GM18873 (cell line): ENCODE data around the gene GIMD1.
"Not testable (repeated sequence)": the region's sequence is repeated elsewhere in the genome, so short reads cannot be mapped to it uniquely, and the experiment has no call there.

ENCODE experiments used
- ATAC-seq: cut with Tn5 transposase; IDR thresholded peaks from one replicate; pipeline ENCODE4 v1.9.1; 2021; ENCODE audit warnings: mild to moderate bottlenecking, moderate library complexity, moderate number of reproducible peaks; ENCODE audit not compliant: unreplicated experiment, low FRiP score

GIMD1 gene

GRCh38 chr4:106368678-106369077 is at the start of gene GIMD1:
Gene GIMD1 (minus strand): TSS chr4:106368778. CDS start chr4:106367435, 1,343 bp downstream.
- ATAC-seq, result no peak

- no peak for ATAC-seq
These were observed 45.8 kb upstream of the GIMD1 start for GRCh38 chr4:106414366-106414765.

GRCh38 chr4:106409901-106410889 is 41.6 kb upstream of the GIMD1 start:
- ATAC-seq, result no peak

DNA sequence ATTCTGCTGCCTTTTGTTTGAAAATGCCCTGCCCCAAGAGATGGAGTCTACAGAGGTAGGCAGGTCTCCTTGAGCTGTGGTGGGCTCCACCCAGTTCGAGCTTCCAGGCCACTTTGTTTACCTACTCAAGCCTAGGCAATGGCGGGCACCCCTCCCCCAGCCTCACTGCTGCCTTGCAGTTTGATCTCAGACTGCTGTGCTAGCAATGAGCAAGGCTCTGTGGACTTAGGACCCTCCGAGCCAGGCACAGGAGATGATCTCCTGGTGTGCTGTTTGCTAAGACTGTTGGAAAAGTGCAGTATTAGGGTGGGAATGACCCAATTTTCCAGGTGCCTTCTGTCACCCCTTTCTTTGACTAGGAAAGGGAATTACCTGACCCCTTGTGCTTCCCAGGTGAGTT is 39.4 kb upstream of the GIMD1 start:
- ATAC-seq, result not testable (repeated sequence)

GRCh38 chr4:106401157-106401556 is 32.6 kb upstream of the GIMD1 start:
- ATAC-seq, result no peak

DNA sequence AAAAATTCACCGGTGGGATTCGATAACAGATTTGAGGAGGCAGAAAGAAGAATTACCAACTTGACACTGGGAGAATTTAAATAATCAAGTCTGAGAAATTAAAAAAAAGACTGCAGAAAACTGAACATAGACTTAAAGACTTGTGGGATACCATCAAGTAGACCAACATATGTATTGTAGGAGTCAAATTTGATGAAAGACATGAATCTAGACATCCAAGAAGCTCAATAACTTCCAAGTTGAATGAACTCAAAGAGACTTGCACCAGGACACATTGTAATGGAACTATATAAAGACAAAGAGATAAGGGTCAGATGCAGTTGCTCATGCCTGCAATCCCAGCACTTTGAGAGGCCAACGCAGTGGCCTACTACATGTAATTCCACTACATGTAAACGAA is 30.3 kb upstream of the GIMD1 start:
- ATAC-seq, result not testable (repeated sequence)

DNA sequence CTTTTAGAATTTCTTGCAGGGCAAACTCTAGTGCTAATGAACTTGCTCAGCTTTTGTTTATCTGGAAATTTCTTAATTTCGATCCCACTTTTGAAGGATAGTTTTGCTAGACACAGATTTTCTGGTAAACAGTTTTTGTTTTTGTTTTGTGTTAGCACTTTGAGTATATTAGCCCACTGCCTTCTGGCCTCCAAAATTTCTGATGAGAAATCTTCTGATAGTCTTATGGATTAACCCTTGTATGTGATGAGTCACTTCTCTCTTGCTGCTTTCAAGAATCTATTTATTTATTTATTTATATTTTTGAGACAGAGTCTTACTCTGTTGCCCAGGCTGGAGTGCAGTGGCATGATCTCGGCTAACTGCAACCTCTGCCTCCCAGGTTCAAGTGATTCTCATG is 27.0 kb upstream of the GIMD1 start:
- ATAC-seq, result no peak

GRCh38 chr4:106385853-106386393 is 17.3 kb upstream of the GIMD1 start:
- ATAC-seq, result no peak

DNA sequence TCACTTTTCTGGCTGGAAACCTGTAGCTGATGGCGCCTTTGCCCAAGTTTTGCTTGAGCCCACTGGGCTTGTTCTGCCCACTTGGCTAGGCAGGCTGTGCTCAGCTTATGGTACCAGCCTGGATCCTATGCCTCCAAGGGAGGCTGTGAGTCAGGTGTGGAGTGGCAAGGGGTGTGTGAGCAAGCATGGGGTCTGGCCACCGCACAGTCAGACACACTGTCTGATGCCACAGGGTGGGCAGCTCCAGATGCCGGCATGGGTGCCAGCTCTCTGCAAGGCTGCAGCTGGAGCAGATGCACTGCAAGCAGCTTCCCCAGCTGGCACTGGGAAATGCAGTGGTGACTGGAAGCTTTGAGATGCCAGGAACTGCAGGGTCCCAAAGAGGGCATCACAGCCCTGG is 16.3 kb upstream of the GIMD1 start:
- no peak for ATAC-seq

- ATAC-seq, result no peak
These were observed 11.6 kb upstream of the GIMD1 start for GRCh38 chr4:106380179-106380578.

DNA sequence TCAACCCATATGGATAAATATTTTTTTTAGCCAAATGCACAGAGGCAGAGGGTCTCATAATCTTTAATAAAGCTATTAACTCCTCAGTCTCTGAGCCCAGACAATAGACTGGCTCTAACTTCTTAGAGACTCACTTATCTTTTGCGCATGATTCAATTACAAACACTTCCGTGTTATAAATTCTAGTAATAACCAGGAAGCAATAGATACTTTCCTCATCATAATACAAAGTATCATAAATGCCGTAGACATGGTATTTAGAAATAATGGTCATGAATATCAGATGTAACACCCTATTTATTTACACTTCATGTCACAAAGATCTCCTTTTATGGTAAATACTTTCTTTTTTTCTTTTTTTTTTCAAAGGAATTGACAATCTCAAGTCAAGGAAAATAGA is 4.4 kb upstream of the GIMD1 start:
- no peak for ATAC-seq

- no peak for ATAC-seq
These were observed 2.6 kb upstream of the GIMD1 start for GRCh38 chr4:106371161-106371560.

- no peak for ATAC-seq
These were observed 1.6 kb upstream of the GIMD1 start for GRCh38 chr4:106370214-106370613.

- ATAC-seq, result no peak
These were observed 980 bp upstream of the GIMD1 start for GRCh38 chr4:106369456-106370060.

- ATAC-seq, result no peak
These were observed 1.5 kb downstream of the GIMD1 start for GRCh38 chr4:106367072-106367471.

GRCh38 chr4:106366026-106366425 is 2.6 kb downstream of the GIMD1 start:
- no peak for ATAC-seq

GRCh38 chr4:106365613-106366012 is 3.0 kb downstream of the GIMD1 start:
- no peak for ATAC-seq

- ATAC-seq, result no peak
These were observed 4.3 kb downstream of the GIMD1 start for GRCh38 chr4:106364282-106364681.

GRCh38 chr4:106362086-106362825 is 6.3 kb downstream of the GIMD1 start:
- ATAC-seq, result no peak

GRCh38 chr4:106358899-106359298 is 9.7 kb downstream of the GIMD1 start:
- ATAC-seq, result no peak

DNA sequence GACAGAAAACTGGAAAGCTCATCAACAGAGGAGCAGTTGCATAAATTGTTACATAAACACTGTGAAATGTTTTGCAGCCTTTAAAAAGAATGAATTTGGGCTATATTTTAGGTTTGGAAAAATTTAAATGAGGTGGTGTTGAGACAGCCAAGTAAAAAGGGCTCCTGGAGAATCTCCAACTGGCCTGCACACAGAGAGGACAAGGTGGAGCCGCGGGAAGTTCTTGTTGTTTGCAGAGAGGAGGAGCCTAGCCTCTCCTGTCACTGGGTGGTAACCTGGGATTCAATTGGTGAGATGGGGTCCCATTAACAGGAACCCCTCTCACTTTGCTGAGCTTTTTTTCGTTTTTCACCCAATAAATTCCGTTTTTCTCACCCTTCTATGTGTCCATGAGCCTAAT is 13.4 kb downstream of the GIMD1 start:
- no peak for ATAC-seq
